Lower leg skin (tissue), 3 donors: ENCODE data around the gene P2RX6.

Source experiments
- CTCF ChIP-seq, 3 donors: fragments of 450-650 bp; IDR thresholded peaks; one replicate each; pipeline ENCODE4 v1.5.1; 2016; ENCODE audit warnings: antibody characterized with exemption in 3 of 3, mild to moderate bottlenecking in 3 of 3, moderate library complexity in 2 of 3
- POLR2A ChIP-seq, 2 donors: fragments of 450-650 bp; IDR thresholded peaks; one replicate each; pipeline ENCODE4 v1.6.1; 2016 to 2017; ENCODE audit warnings: antibody characterized with exemption in 2 of 2, mild to moderate bottlenecking in 1 of 2, moderate library complexity in 1 of 2

GRCh38 chr22:21026783-21027692, 12.1 kb downstream of the P2RX6 start:
- TF ChIP-seq CTCF (IDR thresholded peaks at IDR 0.05) (no peak), POLR2A (IDR thresholded peaks at IDR 0.05) (no peak)
